IPS-15b (cell line): ENCODE data around the gene ACAP2.
"Not testable (repeated sequence)": the region's sequence is repeated elsewhere in the genome, so short reads cannot be mapped to it uniquely, and the experiment has no call there.

Experiments
- H3K27me3 ChIP-seq: one replicate; pipeline ENCODE4 v1.6.1; 2013; ENCODE audit warnings: low read length; ENCODE audit not compliant: control insufficient read depth, insufficient read depth
- H3K36me3 ChIP-seq: one replicate; pipeline ENCODE4 v1.6.1; 2013; ENCODE audit warnings: low read length; ENCODE audit not compliant: control insufficient read depth, insufficient read depth
- H3K4me1 ChIP-seq: one replicate; pipeline ENCODE4 v1.6.1; 2013; ENCODE audit warnings: mild to moderate bottlenecking, low read length; ENCODE audit not compliant: control insufficient read depth, insufficient read depth
- H3K4me3 ChIP-seq: one replicate; pipeline ENCODE4 v1.5.1; 2013; ENCODE audit warnings: low read depth, low read length
- H3K9ac ChIP-seq: one replicate; pipeline ENCODE4 v1.6.1; 2013; ENCODE audit warnings: low read depth, mild to moderate bottlenecking, low read length
- H3K9me3 ChIP-seq: one replicate; pipeline ENCODE4 v1.6.1; 2013; ENCODE audit warnings: mild to moderate bottlenecking, low read length; ENCODE audit not compliant: control insufficient read depth, insufficient read depth

The ACAP2 gene

GRCh38 chr3:195312714-195313113 lies 130.1 kb downstream of the ACAP2 start:
- Histone ChIP-seq H3K4me3 (no peak overlapping the region), H3K9ac (no peak overlapping the region), H3K9me3 (no peaks in the 10 kb centered on the region), H3K4me1 (no peaks in the 10 kb centered on the region), H3K36me3 (no peaks in the 10 kb centered on the region), H3K27me3 (no peaks in the 10 kb centered on the region)

DNA sequence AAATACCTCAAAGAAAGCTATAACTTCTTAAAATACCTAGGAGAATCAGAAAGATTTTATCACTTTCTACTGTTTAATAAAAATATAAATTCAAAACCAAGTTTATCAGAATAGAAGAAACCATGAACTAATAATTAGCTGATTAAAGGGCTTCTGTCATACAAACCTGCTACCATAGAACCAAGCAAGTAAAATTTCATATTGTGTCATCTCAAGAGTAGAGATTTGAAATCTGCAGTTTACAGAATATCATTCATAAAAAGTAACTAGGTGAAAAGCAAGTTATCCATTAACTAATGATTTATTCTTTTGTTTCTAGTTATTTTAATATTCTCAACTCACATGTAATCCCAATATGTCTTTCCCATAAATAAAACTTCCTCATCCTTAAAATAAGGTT lies 135.1 kb downstream of the ACAP2 start:
- H3K36me3 ChIP-seq: no peaks in the 10 kb centered on the region
- H3K4me1 ChIP-seq: no peaks in the 10 kb centered on the region
- no peaks in the 10 kb centered on the region for H3K9me3 ChIP-seq
- H3K9ac ChIP-seq: no peak overlapping the region
- H3K27me3 ChIP-seq: no peaks in the 10 kb centered on the region
- no peak overlapping the region for H3K4me3 ChIP-seq

GRCh38 chr3:195306369-195306768 lies 136.5 kb downstream of the ACAP2 start:
- Histone ChIP-seq H3K27me3 (no peaks in the 10 kb centered on the region), H3K9me3 (no peaks in the 10 kb centered on the region), H3K9ac (no peak overlapping the region), H3K4me3 (no peak overlapping the region), H3K4me1 (no peaks in the 10 kb centered on the region), H3K36me3 (no peaks in the 10 kb centered on the region)

DNA sequence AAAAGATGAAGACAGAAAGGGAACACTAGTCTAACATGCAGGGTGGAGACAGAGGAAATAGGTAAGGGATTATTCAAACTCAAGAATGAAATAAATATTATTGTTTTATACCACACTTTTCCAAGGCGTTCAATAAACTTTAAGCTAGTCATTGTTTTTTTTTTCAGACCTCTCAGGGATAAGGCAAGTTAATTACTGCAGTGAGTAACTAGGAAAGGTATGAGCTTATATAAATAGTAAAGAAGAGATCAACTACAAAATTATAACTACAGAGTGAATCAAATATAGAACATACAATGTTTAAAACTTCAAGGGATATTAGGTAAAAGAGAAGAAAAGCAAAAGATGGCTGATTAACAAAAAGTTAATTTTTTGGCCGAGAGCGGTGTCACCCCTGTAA lies 140.4 kb downstream of the ACAP2 start:
- Histone ChIP-seq H3K27me3 (no peaks in the 10 kb centered on the region), H3K36me3 (no peaks in the 10 kb centered on the region), H3K9me3 (no peaks in the 10 kb centered on the region), H3K9ac (no peak overlapping the region), H3K4me3 (no peak overlapping the region), H3K4me1 (no peaks in the 10 kb centered on the region)

GRCh38 chr3:195297446-195297845 lies 145.4 kb downstream of the ACAP2 start:
- Histone ChIP-seq H3K4me3 (no peak overlapping the region), H3K4me1 (no peaks in the 10 kb centered on the region), H3K9ac (no peak overlapping the region), H3K36me3 (no peaks in the 10 kb centered on the region), H3K9me3 (no peaks in the 10 kb centered on the region), H3K27me3 (no peaks in the 10 kb centered on the region)

DNA sequence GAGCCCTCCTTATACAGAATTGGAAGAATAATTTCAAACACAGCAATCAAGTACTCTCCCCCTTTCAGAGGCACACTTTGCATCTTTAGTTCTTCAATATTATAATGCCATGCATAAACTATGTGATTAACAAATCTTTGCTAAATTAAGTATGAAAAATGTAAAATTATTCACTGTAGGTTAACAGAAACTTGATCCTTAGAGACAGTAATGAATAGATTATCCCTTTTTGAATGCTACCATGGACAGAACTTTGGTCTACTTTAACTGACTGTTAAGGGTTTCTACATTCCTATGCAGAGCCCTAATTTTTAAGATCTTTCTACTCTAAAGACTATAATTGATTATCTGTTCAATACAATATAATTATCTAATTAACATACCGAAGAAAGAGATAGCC lies 146.2 kb downstream of the ACAP2 start:
- Histone ChIP-seq H3K4me1 (no peaks in the 10 kb centered on the region), H3K36me3 (no peaks in the 10 kb centered on the region), H3K9ac (no peak overlapping the region), H3K9me3 (no peaks in the 10 kb centered on the region), H3K4me3 (no peak overlapping the region), H3K27me3 (no peaks in the 10 kb centered on the region)

DNA sequence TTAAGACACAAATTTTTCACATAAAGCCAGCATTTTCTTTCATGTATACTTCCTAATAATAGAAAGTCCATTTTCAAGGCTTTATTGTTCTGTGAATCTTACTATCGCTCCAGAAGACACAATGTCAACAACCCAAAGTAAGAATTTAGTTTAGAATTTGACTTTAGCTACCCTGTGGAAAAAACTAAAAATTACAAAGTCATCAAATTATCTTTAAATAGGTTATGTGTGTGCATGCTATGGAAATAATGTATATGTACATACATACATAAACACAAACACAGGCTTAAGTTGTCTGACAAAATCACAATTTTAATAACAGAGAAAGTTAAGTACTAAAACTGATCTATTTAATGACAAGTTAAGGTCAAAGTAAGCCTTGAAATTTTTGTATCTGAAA lies 151.7 kb downstream of the ACAP2 start:
- no peak overlapping the region for H3K4me3 ChIP-seq
- no peaks in the 10 kb centered on the region for H3K4me1 ChIP-seq
- no peaks in the 10 kb centered on the region for H3K36me3 ChIP-seq
- H3K9me3 ChIP-seq: no peaks in the 10 kb centered on the region
- no peaks in the 10 kb centered on the region for H3K27me3 ChIP-seq
- H3K9ac ChIP-seq: no peak overlapping the region

GRCh38 chr3:195290643-195291042 lies 152.2 kb downstream of the ACAP2 start:
- H3K4me1 ChIP-seq, H3K36me3 ChIP-seq, H3K9ac ChIP-seq, H3K9me3 ChIP-seq, H3K27me3 ChIP-seq, H3K4me3 ChIP-seq: not testable (repeated sequence)

DNA sequence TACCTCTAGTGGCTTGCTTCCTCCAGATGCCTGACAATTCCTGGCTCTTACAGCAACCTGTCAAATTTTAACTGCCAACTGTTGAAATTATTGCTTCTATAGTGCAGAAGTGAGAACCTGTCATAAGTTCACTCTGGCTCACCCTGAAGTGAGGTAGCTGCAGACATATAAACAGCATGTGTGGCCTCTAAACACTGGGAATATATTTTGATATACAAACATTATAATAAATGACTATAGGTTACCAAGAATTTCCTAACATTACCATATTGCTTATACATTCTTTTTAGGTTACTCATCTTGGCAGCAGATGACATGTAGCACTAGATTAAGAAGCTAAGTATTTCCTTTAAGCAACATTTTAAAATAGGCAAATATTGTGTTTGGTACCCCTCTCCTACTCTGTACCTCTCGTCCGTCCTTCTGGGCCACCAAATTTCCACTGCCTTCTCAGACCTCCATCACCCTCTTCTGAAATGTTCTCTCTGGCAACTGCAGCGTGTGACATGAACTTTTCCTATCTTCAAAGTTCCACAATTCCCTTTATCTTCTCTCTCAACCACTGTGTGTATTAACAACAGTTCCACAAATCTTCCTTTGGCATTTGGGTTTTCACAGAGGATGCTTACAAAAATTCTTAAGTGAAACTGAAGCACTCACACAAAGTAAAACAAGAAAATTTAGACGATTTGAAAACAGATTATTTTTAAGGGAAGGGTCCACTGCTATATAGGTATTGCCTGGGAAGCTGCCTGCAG lies 156.5 kb downstream of the ACAP2 start:
- H3K36me3 ChIP-seq: no peaks in the 10 kb centered on the region
- H3K4me3 ChIP-seq: no peak overlapping the region
- H3K4me1 ChIP-seq: no peaks in the 10 kb centered on the region
- H3K9ac ChIP-seq: no peak overlapping the region
- no peaks in the 10 kb centered on the region for H3K9me3 ChIP-seq
- H3K27me3 ChIP-seq: no peaks in the 10 kb centered on the region

- Histone ChIP-seq H3K27me3 (no peaks in the 10 kb centered on the region), H3K36me3 (no peaks in the 10 kb centered on the region), H3K4me1 (no peaks in the 10 kb centered on the region), H3K9ac (no peak overlapping the region), H3K4me3 (no peak overlapping the region), H3K9me3 (no peaks in the 10 kb centered on the region)
These were observed 157.4 kb downstream of the ACAP2 start for GRCh38 chr3:195285372-195285771.

GRCh38 chr3:195284842-195285241 lies 158.0 kb downstream of the ACAP2 start:
- Histone ChIP-seq H3K9ac (no peak overlapping the region), H3K27me3 (no peaks in the 10 kb centered on the region), H3K9me3 (no peaks in the 10 kb centered on the region), H3K4me3 (no peak overlapping the region), H3K4me1 (no peaks in the 10 kb centered on the region), H3K36me3 (no peaks in the 10 kb centered on the region)

GRCh38 chr3:195282961-195283360 lies 159.9 kb downstream of the ACAP2 start:
- H3K36me3 ChIP-seq: no peaks in the 10 kb centered on the region

More at GRCh38 chr3:195282961-195283360, 159.9 kb downstream of the ACAP2 start:
- no peaks in the 10 kb centered on the region for H3K9me3 ChIP-seq
- H3K9ac ChIP-seq: no peak overlapping the region
- no peak overlapping the region for H3K4me3 ChIP-seq
- no peaks in the 10 kb centered on the region for H3K4me1 ChIP-seq
- no peaks in the 10 kb centered on the region for H3K27me3 ChIP-seq
